ENCODE data around the gene PET117.

GRCh38 chr20:18165553-18165952 lies 27.9 kb downstream of the PET117 start:
- TF ChIP-seq, protein P1, sequence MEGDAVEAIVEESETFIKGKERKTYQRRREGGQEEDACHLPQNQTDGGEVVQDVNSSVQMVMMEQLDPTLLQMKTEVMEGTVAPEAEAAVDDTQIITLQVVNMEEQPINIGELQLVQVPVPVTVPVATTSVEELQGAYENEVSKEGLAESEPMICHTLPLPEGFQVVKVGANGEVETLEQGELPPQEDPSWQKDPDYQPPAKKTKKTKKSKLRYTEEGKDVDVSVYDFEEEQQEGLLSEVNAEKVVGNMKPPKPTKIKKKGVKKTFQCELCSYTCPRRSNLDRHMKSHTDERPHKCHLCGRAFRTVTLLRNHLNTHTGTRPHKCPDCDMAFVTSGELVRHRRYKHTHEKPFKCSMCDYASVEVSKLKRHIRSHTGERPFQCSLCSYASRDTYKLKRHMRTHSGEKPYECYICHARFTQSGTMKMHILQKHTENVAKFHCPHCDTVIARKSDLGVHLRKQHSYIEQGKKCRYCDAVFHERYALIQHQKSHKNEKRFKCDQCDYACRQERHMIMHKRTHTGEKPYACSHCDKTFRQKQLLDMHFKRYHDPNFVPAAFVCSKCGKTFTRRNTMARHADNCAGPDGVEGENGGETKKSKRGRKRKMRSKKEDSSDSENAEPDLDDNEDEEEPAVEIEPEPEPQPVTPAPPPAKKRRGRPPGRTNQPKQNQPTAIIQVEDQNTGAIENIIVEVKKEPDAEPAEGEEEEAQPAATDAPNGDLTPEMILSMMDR (IDR thresholded peaks at IDR 0.05) = no peak
- TF ChIP-seq EZH2 (IDR thresholded peaks at IDR 0.05) (no peak), EZH2phosphoT487 (IDR thresholded peaks at IDR 0.05) (no peak)
